HL-60 (cell line): ENCODE data around the gene UNC13D.

Experiments
- DNase-seq, 2 experiments: peaks; one replicate each; pipeline ENCODE4 v3.0.0-alpha.2; 2010 to 2020; ENCODE audit warnings: low read depth in 1 of 2, low spot score in 1 of 2
- H3K27ac ChIP-seq: fragments of 250-450 bp; sonication (Bioruptor Pico); replicated peaks from 2 replicates; pipeline ENCODE4 v1.5.1; 2020; ENCODE audit warnings: mild to moderate bottlenecking, moderate library complexity
- H3K27me3 ChIP-seq: fragments of 250-450 bp; sonication (Bioruptor Pico); 2 replicates; pipeline ENCODE4 v1.5.1; 2021; ENCODE audit warnings: mild to moderate bottlenecking, moderate library complexity; ENCODE audit not compliant: insufficient read depth, poor library complexity, severe bottlenecking
- H3K4me3 ChIP-seq: replicated peaks from 2 replicates; pipeline ENCODE4 v1.5.1; 2011; ENCODE audit warnings: mild to moderate bottlenecking, control low read depth, low read length; ENCODE audit not compliant: insufficient read depth
- GABPA ChIP-seq: IDR thresholded peaks from 2 replicates; pipeline ENCODE4 v1.6.1; 2012; ENCODE audit warnings: low read depth
- POLR2AphosphoS5 ChIP-seq: IDR thresholded peaks from 2 replicates; pipeline ENCODE4 v1.6.1; 2012; ENCODE audit warnings: low read depth
- SPI1 ChIP-seq: IDR thresholded peaks from 2 replicates; pipeline ENCODE4 v1.6.1; 2012; ENCODE audit warnings: low read depth, mild to moderate bottlenecking, borderline replicate concordance
- TF ChIP-seq, protein P1 (sequence below): IDR thresholded peaks from one replicate; pipeline ENCODE4 v1.5.1; 2011; ENCODE audit warnings: low read length, control low read depth, inconsistent platforms; ENCODE audit not compliant: insufficient read depth
- TF ChIP-seq, protein P2 (sequence below): IDR thresholded peaks from 2 replicates; pipeline ENCODE4 v1.6.1; 2012; ENCODE audit warnings: low read depth; ENCODE audit not compliant: insufficient replicate concordance

UNC13D gene

DNA sequence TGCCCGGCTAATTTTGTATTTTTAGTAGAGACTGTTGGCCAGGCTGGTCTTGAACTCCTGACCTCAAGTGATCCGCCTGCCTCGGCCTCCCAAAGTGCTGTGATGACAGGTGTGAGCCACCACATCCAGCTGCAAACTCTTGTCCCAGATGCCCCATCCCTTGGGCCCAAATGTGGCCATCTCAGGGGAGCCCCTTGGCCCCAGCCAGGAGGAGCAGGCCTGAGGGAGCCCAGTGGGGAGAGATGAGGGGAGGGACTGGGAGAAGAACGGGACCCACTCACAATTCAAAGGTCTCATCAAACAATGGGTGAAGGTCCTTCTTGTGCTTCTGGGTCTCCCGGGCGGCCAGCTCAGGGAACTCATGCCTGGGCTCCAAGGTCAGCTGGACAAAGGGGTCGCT lies 14.5 kb downstream of the UNC13D start:
- H3K4me3 ChIP-seq, result no peak overlapping the region
- H3K27ac ChIP-seq, result no peak overlapping the region
- DNase-seq, result no peak
- H3K27me3 ChIP-seq, result no peaks in the 10 kb centered on the region
- TF ChIP-seq, protein P1, sequence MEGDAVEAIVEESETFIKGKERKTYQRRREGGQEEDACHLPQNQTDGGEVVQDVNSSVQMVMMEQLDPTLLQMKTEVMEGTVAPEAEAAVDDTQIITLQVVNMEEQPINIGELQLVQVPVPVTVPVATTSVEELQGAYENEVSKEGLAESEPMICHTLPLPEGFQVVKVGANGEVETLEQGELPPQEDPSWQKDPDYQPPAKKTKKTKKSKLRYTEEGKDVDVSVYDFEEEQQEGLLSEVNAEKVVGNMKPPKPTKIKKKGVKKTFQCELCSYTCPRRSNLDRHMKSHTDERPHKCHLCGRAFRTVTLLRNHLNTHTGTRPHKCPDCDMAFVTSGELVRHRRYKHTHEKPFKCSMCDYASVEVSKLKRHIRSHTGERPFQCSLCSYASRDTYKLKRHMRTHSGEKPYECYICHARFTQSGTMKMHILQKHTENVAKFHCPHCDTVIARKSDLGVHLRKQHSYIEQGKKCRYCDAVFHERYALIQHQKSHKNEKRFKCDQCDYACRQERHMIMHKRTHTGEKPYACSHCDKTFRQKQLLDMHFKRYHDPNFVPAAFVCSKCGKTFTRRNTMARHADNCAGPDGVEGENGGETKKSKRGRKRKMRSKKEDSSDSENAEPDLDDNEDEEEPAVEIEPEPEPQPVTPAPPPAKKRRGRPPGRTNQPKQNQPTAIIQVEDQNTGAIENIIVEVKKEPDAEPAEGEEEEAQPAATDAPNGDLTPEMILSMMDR, result no peak
- TF ChIP-seq GABPA (no peak), POLR2AphosphoS5 (no peak), SPI1 (no peak)
- TF ChIP-seq, protein P2, sequence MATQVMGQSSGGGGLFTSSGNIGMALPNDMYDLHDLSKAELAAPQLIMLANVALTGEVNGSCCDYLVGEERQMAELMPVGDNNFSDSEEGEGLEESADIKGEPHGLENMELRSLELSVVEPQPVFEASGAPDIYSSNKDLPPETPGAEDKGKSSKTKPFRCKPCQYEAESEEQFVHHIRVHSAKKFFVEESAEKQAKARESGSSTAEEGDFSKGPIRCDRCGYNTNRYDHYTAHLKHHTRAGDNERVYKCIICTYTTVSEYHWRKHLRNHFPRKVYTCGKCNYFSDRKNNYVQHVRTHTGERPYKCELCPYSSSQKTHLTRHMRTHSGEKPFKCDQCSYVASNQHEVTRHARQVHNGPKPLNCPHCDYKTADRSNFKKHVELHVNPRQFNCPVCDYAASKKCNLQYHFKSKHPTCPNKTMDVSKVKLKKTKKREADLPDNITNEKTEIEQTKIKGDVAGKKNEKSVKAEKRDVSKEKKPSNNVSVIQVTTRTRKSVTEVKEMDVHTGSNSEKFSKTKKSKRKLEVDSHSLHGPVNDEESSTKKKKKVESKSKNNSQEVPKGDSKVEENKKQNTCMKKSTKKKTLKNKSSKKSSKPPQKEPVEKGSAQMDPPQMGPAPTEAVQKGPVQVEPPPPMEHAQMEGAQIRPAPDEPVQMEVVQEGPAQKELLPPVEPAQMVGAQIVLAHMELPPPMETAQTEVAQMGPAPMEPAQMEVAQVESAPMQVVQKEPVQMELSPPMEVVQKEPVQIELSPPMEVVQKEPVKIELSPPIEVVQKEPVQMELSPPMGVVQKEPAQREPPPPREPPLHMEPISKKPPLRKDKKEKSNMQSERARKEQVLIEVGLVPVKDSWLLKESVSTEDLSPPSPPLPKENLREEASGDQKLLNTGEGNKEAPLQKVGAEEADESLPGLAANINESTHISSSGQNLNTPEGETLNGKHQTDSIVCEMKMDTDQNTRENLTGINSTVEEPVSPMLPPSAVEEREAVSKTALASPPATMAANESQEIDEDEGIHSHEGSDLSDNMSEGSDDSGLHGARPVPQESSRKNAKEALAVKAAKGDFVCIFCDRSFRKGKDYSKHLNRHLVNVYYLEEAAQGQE, result no peak

DNA sequence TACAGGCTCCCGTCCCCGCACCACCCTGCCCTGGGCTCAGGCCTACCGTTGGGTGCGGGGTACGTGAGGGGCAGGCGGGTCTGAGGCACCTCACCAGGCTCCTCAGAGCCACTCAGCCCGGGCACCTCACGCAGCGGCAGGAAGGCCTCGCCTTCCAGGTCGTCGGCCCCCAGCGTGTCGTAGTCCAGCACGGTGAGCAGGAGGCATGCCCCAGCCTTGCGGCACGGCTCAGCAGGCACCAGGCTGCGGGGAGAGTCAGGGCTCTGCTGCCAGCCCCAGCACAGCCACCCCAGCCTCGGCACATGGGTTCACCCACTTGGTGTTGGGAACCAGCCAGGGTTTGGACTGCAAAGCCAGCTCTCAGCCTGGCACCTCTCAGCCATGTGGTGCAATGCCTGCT lies 15.5 kb downstream of the UNC13D start:
- H3K4me3 ChIP-seq, result no peak overlapping the region
- no peak overlapping the region for H3K27ac ChIP-seq
- no peaks in the 10 kb centered on the region for H3K27me3 ChIP-seq
- TF ChIP-seq, protein P2, result no peak
- TF ChIP-seq GABPA (no peak), SPI1 (no peak), POLR2AphosphoS5 (no peak)
- TF ChIP-seq, protein P1, result no peak
- DNase-seq, result no peak

DNA sequence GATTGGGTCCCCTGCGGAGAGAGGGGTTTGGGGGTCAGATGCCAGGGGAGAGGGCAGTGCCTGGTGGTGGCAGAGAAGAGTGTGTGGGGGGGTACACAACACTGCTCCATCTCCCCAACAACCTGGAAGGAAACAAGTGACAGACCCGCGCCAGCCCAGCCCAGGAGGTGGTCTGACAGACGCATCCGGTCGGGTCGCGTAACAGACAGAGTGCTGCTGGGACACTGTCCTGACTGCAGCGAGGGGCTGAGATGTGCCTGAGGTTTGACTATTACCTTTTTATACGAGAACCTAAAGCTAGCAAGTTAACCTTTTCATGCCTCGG lies 16.2 kb downstream of the UNC13D start:
- Histone ChIP-seq H3K27me3 (no peaks in the 10 kb centered on the region), H3K4me3 (no peak overlapping the region), H3K27ac (no peak overlapping the region)
- DNase-seq, result no peak
- TF ChIP-seq, protein P1, result no peak
- TF ChIP-seq GABPA, result no peak
- TF ChIP-seq, protein P2, result no peak
